H1 (cell line): Measurements from ENCODE around the gene CEP192. TPM values are rescaled to one million over a fixed set of nuclear protein-coding genes. Genes with fewer than 3 reads are reported as not detected.

Experiments
- CTCF ChIA-PET: fragments of 300-600 bp; sonication (Branson Sonifier 250); formaldehyde crosslinking; loops from one replicate; lab custom pipeline; 2021; ENCODE audit not compliant: partially characterized antibody; lab: Charles Lee
- POLR2A ChIA-PET: fragments of 300-600 bp; sonication (Branson Sonifier 250); formaldehyde crosslinking; loops from one replicate; lab custom pipeline; 2021; ENCODE audit warnings: inconsistent platforms; ENCODE audit not compliant: partially characterized antibody; lab: Charles Lee
- DNase-seq, 2 experiments: peaks; one replicate each; pipeline versions ENCODE4 v3.0.0 to v3.0.0-alpha.2; 2010 to 2022; ENCODE audit warnings: low spot score in 2 of 2, low read depth in 1 of 2, mixed read lengths in 1 of 2
- FAIRE-seq: peaks from 2 replicates; lab custom pipeline; 2011; peaks lifted over from hg19 to GRCh38; lab: Jason Lieb, UNC
- H2AFZ ChIP-seq: 2 replicates; pipeline ENCODE4 v1.8.1; 2012; ENCODE audit warnings: low read length, inconsistent platforms
- H2AK5ac ChIP-seq: 2 replicates; pipeline ENCODE4 v1.6.1; 2013; ENCODE audit warnings: low read depth, low read length
- H2BK120ac ChIP-seq: replicated peaks from 2 replicates; pipeline ENCODE3; 2013; ENCODE audit warnings: low read depth, low read length, inconsistent platforms
- H2BK12ac ChIP-seq: 2 replicates; pipeline ENCODE4 v1.6.1; 2013; ENCODE audit warnings: low read depth, low read length
- H2BK15ac ChIP-seq: 2 replicates; pipeline ENCODE4 v1.6.1; 2013; ENCODE audit warnings: low read length
- H2BK20ac ChIP-seq: 2 replicates; pipeline ENCODE4 v1.6.1; 2013; ENCODE audit warnings: low read length
- H2BK5ac ChIP-seq: 2 replicates; pipeline ENCODE4 v1.6.1; 2013; ENCODE audit warnings: low read depth, low read length
- H3K14ac ChIP-seq: 2 replicates; pipeline ENCODE4 v1.6.1; 2013; ENCODE audit warnings: inconsistent platforms; ENCODE audit not compliant: insufficient read length
- H3K18ac ChIP-seq: 2 replicates; pipeline ENCODE4 v1.6.1; 2013; ENCODE audit warnings: low read length; ENCODE audit errors: extremely low read depth
- H3K23ac ChIP-seq: 2 replicates; pipeline ENCODE4 v1.6.1; 2013; ENCODE audit warnings: inconsistent platforms; ENCODE audit not compliant: insufficient read length
- H3K23me2 ChIP-seq: 2 replicates; pipeline ENCODE4 v1.6.1; 2013; ENCODE audit warnings: low read depth, low read length
- H3K27ac ChIP-seq: 2 replicates; pipeline ENCODE4 v1.6.1; 2011; ENCODE audit warnings: low read depth, low read length, inconsistent platforms
- H3K27me3 ChIP-seq, 4 experiments: replicated peaks in 1 of 4; 1 replicate in 1 of 4; 2 replicates in 3 of 4; pipeline versions ENCODE4 v1.6.1 to v1.8.1; 2011 to 2013; ENCODE audit warnings: low read length in 3 of 4, mild to moderate bottlenecking in 3 of 4, inconsistent platforms in 2 of 4, mixed read lengths in 2 of 4, moderate library complexity in 1 of 4; ENCODE audit not compliant: control insufficient read depth in 3 of 4, insufficient read depth in 3 of 4; ENCODE audit errors: extremely low read depth in 1 of 4
- H3K36me3 ChIP-seq, 4 experiments: 2 replicates each; pipeline versions ENCODE4 v1.6.1 to v1.8.1; 2011 to 2013; ENCODE audit warnings: mild to moderate bottlenecking in 4 of 4, low read length in 3 of 4, moderate library complexity in 2 of 4, control low read depth in 1 of 4, inconsistent platforms in 1 of 4; ENCODE audit not compliant: insufficient read depth in 4 of 4, control insufficient read depth in 2 of 4
- H3K4ac ChIP-seq: replicated peaks from 2 replicates; pipeline ENCODE3; 2013; ENCODE audit warnings: low read length, low read depth, mixed read lengths, inconsistent platforms; ENCODE audit not compliant: insufficient read length
- H3K4me1 ChIP-seq, 4 experiments: replicated peaks in 1 of 4; 1 replicate in 1 of 4; 2 replicates in 3 of 4; pipeline versions ENCODE4 v1.6.1 to v1.8.1; 2011 to 2013; ENCODE audit warnings: low read length in 3 of 4, inconsistent platforms in 2 of 4, mixed read lengths in 1 of 4; ENCODE audit not compliant: insufficient read depth in 4 of 4, control insufficient read depth in 3 of 4
- H3K4me2 ChIP-seq, 2 experiments: 2 replicates each; pipeline versions ENCODE4 v1.6.1 to v1.8.1; 2011 to 2013; ENCODE audit warnings: low read depth in 2 of 2, low read length in 2 of 2, control low read depth in 1 of 2, inconsistent platforms in 1 of 2, mild to moderate bottlenecking in 1 of 2; ENCODE audit not compliant: insufficient read depth in 1 of 2
- H3K4me3 ChIP-seq, 4 experiments: fragments of 200-600, 300-600 bp in 1 of 4; sonication (generic), shearing (Covaris generic), sonication (Bioruptor Twin) in 1 of 4; 2 replicates each; pipeline versions ENCODE4 v1.5.1 to v1.8.1; 2011 to 2016; ENCODE audit warnings: low read length in 4 of 4, low read depth in 3 of 4, control low read depth in 2 of 4, inconsistent platforms in 2 of 4, mild to moderate bottlenecking in 2 of 4, mixed read lengths in 1 of 4, moderate library complexity in 1 of 4; ENCODE audit not compliant: insufficient read depth in 2 of 4; ENCODE audit errors: extremely low read depth in 1 of 4
- H3K56ac ChIP-seq: replicated peaks from 2 replicates; pipeline ENCODE3; 2013; ENCODE audit warnings: low read depth, mild to moderate bottlenecking, mixed read lengths, low read length, inconsistent platforms; ENCODE audit not compliant: insufficient read length
- H3K79me1 ChIP-seq: 2 replicates; pipeline ENCODE4 v1.6.1; 2013; ENCODE audit warnings: low read depth, low read length, control low read depth
- H3K79me2 ChIP-seq, 2 experiments: 2 replicates each; pipeline versions ENCODE4 v1.6.1 to v1.8.1; 2012 to 2013; ENCODE audit warnings: low read length in 2 of 2, mild to moderate bottlenecking in 2 of 2, inconsistent platforms in 1 of 2; ENCODE audit not compliant: insufficient read depth in 2 of 2, control insufficient read depth in 1 of 2
- H3K9ac ChIP-seq, 4 experiments: replicated peaks in 1 of 4; 1 replicate in 1 of 4; 2 replicates in 3 of 4; pipeline versions ENCODE4 v1.6.1 to v1.8.1; 2011 to 2013; ENCODE audit warnings: low read depth in 3 of 4, low read length in 3 of 4, control low read depth in 2 of 4, mild to moderate bottlenecking in 2 of 4, moderate library complexity in 2 of 4, inconsistent platforms in 1 of 4; ENCODE audit errors: extremely low read depth in 1 of 4
- H3K9me3 ChIP-seq, 2 experiments: 2 replicates each; pipeline versions ENCODE4 v1.6.1 to v1.8.1; 2012 to 2013; ENCODE audit warnings: mild to moderate bottlenecking in 2 of 2, moderate library complexity in 2 of 2, control low read depth in 1 of 2, inconsistent platforms in 1 of 2, low read depth in 1 of 2, low read length in 1 of 2, mixed read lengths in 1 of 2; ENCODE audit not compliant: insufficient read depth in 2 of 2
- H4K20me1 ChIP-seq, 2 experiments: replicated peaks in 1 of 2; 2 replicates each; pipeline versions ENCODE3 to v1.8.1; 2011 to 2013; ENCODE audit warnings: inconsistent platforms in 2 of 2, low read length in 2 of 2, mild to moderate bottlenecking in 1 of 2; ENCODE audit not compliant: insufficient read depth in 2 of 2, control insufficient read depth in 1 of 2
- H4K5ac ChIP-seq: 2 replicates; pipeline ENCODE4 v1.6.1; 2013; ENCODE audit warnings: low read length, low read depth, mixed read lengths, inconsistent platforms; ENCODE audit not compliant: insufficient read length
- H4K8ac ChIP-seq: 2 replicates; pipeline ENCODE4 v1.8.0; 2013; ENCODE audit warnings: mild to moderate bottlenecking, moderate library complexity, low read length, inconsistent platforms; ENCODE audit not compliant: insufficient read depth; ENCODE audit errors: extremely low read depth
- H4K91ac ChIP-seq: replicated peaks from 2 replicates; pipeline ENCODE3; 2013; ENCODE audit warnings: low read length, mixed read lengths, inconsistent platforms; ENCODE audit not compliant: insufficient read length
- CEBPB ChIP-seq: IDR thresholded peaks from 2 replicates; pipeline ENCODE4 v1.6.1; 2012; ENCODE audit warnings: low read depth, low read length
- EP300 ChIP-seq, 2 experiments: IDR thresholded peaks; 1 replicate in 1 of 2; 2 replicates in 1 of 2; pipeline ENCODE4 v1.6.1; 2011 to 2012; ENCODE audit warnings: low read depth in 2 of 2, low read length in 2 of 2, mild to moderate bottlenecking in 2 of 2, borderline replicate concordance in 1 of 2, inconsistent platforms in 1 of 2, moderate library complexity in 1 of 2
- EZH2 ChIP-seq: fragments of 200-600 bp; sonication (generic); IDR thresholded peaks from 2 replicates; pipeline ENCODE4 v1.7.1; 2012; ENCODE audit warnings: low read depth, mild to moderate bottlenecking, moderate library complexity, low read length, inconsistent platforms; ENCODE audit not compliant: severe bottlenecking
- GTF2F1 ChIP-seq: IDR thresholded peaks from 2 replicates; pipeline ENCODE4 v1.6.1; 2012; ENCODE audit warnings: low read depth, low read length, improper control_type of control experiment, borderline replicate concordance
- RFX5 ChIP-seq: IDR thresholded peaks from 2 replicates; pipeline ENCODE4 v1.6.1; 2011; ENCODE audit warnings: low read depth, low read length, improper control_type of control experiment, borderline replicate concordance
- RXRA ChIP-seq: IDR thresholded peaks from 2 replicates; pipeline ENCODE4 v1.6.1; 2011; ENCODE audit warnings: low read depth, mild to moderate bottlenecking, low read length, moderate library complexity; ENCODE audit not compliant: insufficient read depth
- WGBS, 2 experiments: shearing (Covaris generic) in 1 of 2; methylation state at CpG; one replicate each; pipeline versions ENCODE4 v1.1.6 to v1.1.7; 2013 to 2015; ENCODE audit warnings: low lambda C conversion rate in 2 of 2, mixed read lengths in 2 of 2, inconsistent platforms in 1 of 2, low coverage in 1 of 2, missing lambda C conversion rate in 1 of 2; ENCODE audit not compliant: insufficient replicate concordance in 2 of 2, insufficient coverage in 1 of 2, insufficient read length in 1 of 2; ENCODE audit errors: extremely low coverage in 1 of 2, missing lambda C conversion rate in 1 of 2; 5-methylcytosine and 5-hydroxymethylcytosine counted together
- polyA plus RNA-seq, 7 experiments: library from polyadenylated mRNA; depleted of rRNA in 3 of 7; stranded (reverse) in 5 of 7; unstranded in 2 of 7; fragments of >200 nt in 5 of 7; fragments of 200-250 nt in 2 of 7; gene quantifications; 1 replicate in 5 of 7; 2 replicates in 1 of 7; 4 replicates in 1 of 7; pipeline versions ENCODE4 v1.2.1 to v1.2.3, GENCODE V29; 2011 to 2013; ENCODE audit warnings: missing spikeins in 2 of 7, mixed read lengths in 2 of 7
- total RNA-seq: library from RNA; stranded (reverse); fragmentation: NEBNext Ultra II Directional; extraction: Animal tissue kit (Norgen Biotek cat#: 25700); gene quantifications from 2 replicates; pipeline ENCODE4 v1.2.1, GENCODE V29; 2021
- TF ChIP-seq, protein P1 (sequence below): IDR thresholded peaks from 2 replicates; pipeline ENCODE4 v1.6.1; 2011; ENCODE audit warnings: low read depth, mild to moderate bottlenecking, low read length; ENCODE audit not compliant: insufficient read depth

CEP192 gene
- total and polyA plus RNA-seq, 2 of the 8 experiments (the other 6 are each of a cell fraction or from before 2014, with no cell fraction given) = 13.4 to 23.1 TPM

DNA sequence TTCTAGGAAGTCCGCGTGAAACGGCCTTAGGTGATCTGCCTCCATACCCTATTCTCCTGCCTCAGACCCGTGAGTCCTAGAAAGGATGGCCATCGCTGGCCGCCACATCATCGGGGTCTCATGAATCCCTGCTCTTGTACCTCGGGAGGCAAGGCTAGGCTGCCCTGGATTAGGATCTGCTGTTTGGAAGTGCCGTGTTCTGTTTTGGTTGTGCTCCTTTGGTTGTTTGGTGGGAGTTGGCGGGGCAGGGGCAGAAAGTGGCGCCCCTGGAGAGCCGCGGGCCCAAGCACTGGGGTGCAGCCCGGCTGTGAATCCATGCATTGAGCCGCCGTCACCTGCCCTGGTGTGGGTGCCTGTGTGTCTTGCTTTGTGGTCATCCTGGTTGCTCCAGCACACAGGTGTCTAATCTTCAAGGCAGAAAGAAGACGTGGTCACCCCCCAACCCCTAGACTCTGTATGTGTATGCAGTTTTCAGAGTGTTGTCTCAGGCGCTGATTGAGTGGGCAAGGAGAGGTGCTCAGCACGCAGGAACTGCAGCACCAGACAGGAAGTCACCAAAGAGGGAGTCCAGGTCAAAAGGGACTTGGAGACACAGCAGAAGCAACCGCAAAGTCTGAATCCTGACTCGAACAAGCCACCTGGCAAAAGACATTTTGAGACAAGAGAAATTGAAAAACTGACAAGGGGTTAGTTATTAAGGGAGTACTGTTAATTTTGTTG lies 147.4 kb downstream of the CEP192 start:
- Histone ChIP-seq H3K36me3 (no peaks in the 10 kb centered on the region), H3K9ac (no peak overlapping the region), H2AK5ac (no peak overlapping the region), H3K9me3 (peaks cover 0 to 7% of the 10 kb centered on the region in 2 experiments; a peak in 1 of 4 replicates), H4K5ac (no peak overlapping the region), H3K4ac (no peak overlapping the region), H4K91ac (no peak overlapping the region), H3K27me3 (peaks cover 0 to 6% (median 2%) of the 10 kb centered on the region in 4 experiments; a peak in 5 of 7 replicates), H3K14ac (no peak overlapping the region), H3K18ac (no peak overlapping the region), H3K23ac (no peak overlapping the region), H3K79me1 (no peaks in the 10 kb centered on the region), H3K23me2 (peaks cover 3% of the 10 kb centered on the region; the same call in 1 of the 2 replicates), H2AFZ (no peak overlapping the region), H2BK12ac (no peak overlapping the region), H2BK15ac (no peak overlapping the region), H3K56ac (no peak overlapping the region), H2BK120ac (no peak overlapping the region), H4K20me1 (no peaks in the 10 kb centered on the region), H2BK20ac (no peak overlapping the region), H2BK5ac (no peak overlapping the region), H3K4me1 (no peaks in the 10 kb centered on the region), H3K4me2 (no peak overlapping the region), H3K4me3 (no peak overlapping the region), H3K27ac (no peak overlapping the region), H3K79me2 (no peaks in the 10 kb centered on the region), H4K8ac (no peak overlapping the region; the same call in 1 of the 2 replicates)
- TF ChIP-seq, protein P1, sequence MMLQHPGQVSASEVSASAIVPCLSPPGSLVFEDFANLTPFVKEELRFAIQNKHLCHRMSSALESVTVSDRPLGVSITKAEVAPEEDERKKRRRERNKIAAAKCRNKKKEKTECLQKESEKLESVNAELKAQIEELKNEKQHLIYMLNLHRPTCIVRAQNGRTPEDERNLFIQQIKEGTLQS = no peak
- TF ChIP-seq RFX5 (no peak), EP300 (IDR thresholded peaks at IDR 0.05; ENCODE audit: borderline replicate concordance in 1 of 2, low read depth in 2 of 2, low read length in 2 of 2) (no peak), CEBPB (no peak), EZH2 (no peak), GTF2F1 (no peak), RXRA (no peak)
- FAIRE-seq (no peak), DNase-seq (no peak)
- 93% methylated on average over 21 of the region's 21 CpGs; no CpG with 5 or more reads in 1 of the 2 experiments for WGBS, 2 experiments
- ChIA-PET CTCF (interaction anchor here (1.3 kb wide), 1 partner anchor 15 kb away, joined by 5 read pairs; no protein-coding TSS in a partner anchor), POLR2A (no interaction called here)
